GM12878 (cell line): ENCODE measurements around the gene CCDC149. TPM values are rescaled to one million over a fixed set of nuclear protein-coding genes. Genes with fewer than 3 reads are reported as not detected.

Source experiments
- ATAC-seq: fragments of 200-7000 bp; cut with Tn5 transposase; 3 replicates; pipeline ENCODE4 v1.9.1; 2020; ENCODE audit warnings: mild to moderate bottlenecking, moderate library complexity
- BruUV-seq: library from RNA; stranded (reverse); fragments of 400-500 nt; replicated peaks from 2 replicates; lab custom pipeline; 2021; lab: Mats Ljungman, UMichigan
- CTCF ChIA-PET: fragments of 300-600 bp; sonication (Branson Sonifier 250); formaldehyde crosslinking; extraction: SDS; loops from one replicate; lab custom pipeline; 2021; ENCODE audit warnings: inconsistent platforms; lab: Yijun Ruan, JAX
- POLR2A ChIA-PET: fragments of 350-600 bp; formaldehyde crosslinking; extraction: SDS; loops from one replicate; lab custom pipeline; 2021; ENCODE audit warnings: inconsistent platforms; lab: Charles Lee
- RAD21 ChIA-PET: fragments of 300-600 bp; sonication (Branson Sonifier 250); formaldehyde crosslinking; loops from one replicate; lab custom pipeline; 2023; ENCODE audit warnings: antibody characterized with exemption; ENCODE audit not compliant: unreplicated experiment; lab: Charles Lee
- SMC1A ChIA-PET: fragments of 300-600 bp; sonication (Branson Sonifier 250); formaldehyde crosslinking; loops from one replicate; lab custom pipeline; 2023; ENCODE audit not compliant: unreplicated experiment, uncharacterized antibody; lab: Charles Lee
- DNase-seq: peaks from one replicate; pipeline ENCODE4 v3.0.0-alpha.2; 2011; ENCODE audit warnings: low read depth, low spot score
- FAIRE-seq: peaks from 3 replicates; lab custom pipeline; 2011; peaks lifted over from hg19 to GRCh38; lab: Jason Lieb, UNC
- H2AFZ ChIP-seq: 2 replicates; pipeline ENCODE4 v1.6.0; 2011; ENCODE audit warnings: low read depth, low read length, control low read depth; ENCODE audit not compliant: control insufficient read depth
- H3K27ac ChIP-seq: 2 replicates; pipeline ENCODE4 v1.5.1; 2011; ENCODE audit warnings: control low read depth; ENCODE audit not compliant: control insufficient read depth, insufficient read depth
- H3K27me3 ChIP-seq, 2 experiments: replicated peaks in 1 of 2; 2 replicates each; pipeline versions ENCODE4 v1.6.0 to v1.6.1; 2011; ENCODE audit warnings: low read length in 1 of 2; ENCODE audit not compliant: control insufficient read depth in 2 of 2, insufficient read depth in 2 of 2
- H3K36me3 ChIP-seq, 2 experiments: 2 replicates each; pipeline ENCODE4 v1.5.1; 2011; ENCODE audit warnings: low read length in 1 of 2; ENCODE audit not compliant: control insufficient read depth in 2 of 2, insufficient read depth in 2 of 2
- H3K4me1 ChIP-seq: 2 replicates; pipeline ENCODE4 v1.6.1; 2011; ENCODE audit warnings: mild to moderate bottlenecking, low read length, moderate library complexity, mixed read lengths; ENCODE audit not compliant: control insufficient read depth, insufficient read depth
- H3K4me2 ChIP-seq: 2 replicates; pipeline ENCODE4 v1.6.0; 2011; ENCODE audit warnings: control low read depth; ENCODE audit not compliant: control insufficient read depth, insufficient read depth
- H3K4me3 ChIP-seq: fragments of 200-600 bp; sonication (generic); 2 replicates; pipeline ENCODE4 v1.5.1; 2016
- H3K79me2 ChIP-seq: 2 replicates; pipeline ENCODE4 v1.6.0; 2011; ENCODE audit warnings: low read length; ENCODE audit not compliant: control insufficient read depth, insufficient read depth
- H3K9ac ChIP-seq: 2 replicates; pipeline ENCODE4 v1.8.0; 2011; ENCODE audit warnings: low read length, control low read depth, mixed read lengths; ENCODE audit not compliant: control insufficient read depth, insufficient read depth
- H3K9me3 ChIP-seq: replicated peaks from 3 replicates; pipeline ENCODE4 v1.5.1; 2011; ENCODE audit warnings: mild to moderate bottlenecking, low read length; ENCODE audit not compliant: control insufficient read depth, insufficient read depth
- H4K20me1 ChIP-seq: 2 replicates; pipeline ENCODE4 v1.6.0; 2011; ENCODE audit not compliant: control insufficient read depth, insufficient read depth
- E4F1 ChIP-seq: fragments of 450-650 bp; IDR thresholded peaks from 2 replicates; pipeline ENCODE4 v1.6.1; 2018; ENCODE audit warnings: borderline replicate concordance, mild to moderate bottlenecking; ENCODE audit not compliant: partially characterized antibody
- GABPA ChIP-seq: IDR thresholded peaks from 2 replicates; pipeline ENCODE4 v1.6.1; 2014; ENCODE audit warnings: antibody characterized with exemption, low read depth, mild to moderate bottlenecking, inconsistent platforms
- NR2C1 ChIP-seq: fragments of 450-650 bp; IDR thresholded peaks from 2 replicates; pipeline ENCODE4 v1.6.1; 2017; ENCODE audit warnings: antibody characterized with exemption, mild to moderate bottlenecking, moderate library complexity
- PBX3 ChIP-seq: IDR thresholded peaks from 2 replicates; pipeline ENCODE4 v1.6.1; 2011; ENCODE audit warnings: mild to moderate bottlenecking, low read depth, low read length, moderate library complexity; ENCODE audit not compliant: insufficient replicate concordance
- ZNF24 ChIP-seq: fragments of 450-650 bp; IDR thresholded peaks from 2 replicates; pipeline ENCODE4 v1.6.1; 2017; ENCODE audit warnings: antibody characterized with exemption, mild to moderate bottlenecking
- WGBS: methylation state at CpG from one replicate; pipeline ENCODE4 v1.1.6; 2016; ENCODE audit warnings: low lambda C conversion rate; ENCODE audit not compliant: insufficient replicate concordance, insufficient coverage; ENCODE audit errors: missing lambda C conversion rate; 5-methylcytosine and 5-hydroxymethylcytosine counted together
- in situ Hi-C: fragments of 300-500 bp; cut with MboI; formaldehyde crosslinking; loops from 9 replicates; pipeline ENCODE4 v1.14.3; 2018; ENCODE audit warnings: mixed read lengths
- intact Hi-C: fragments of 100-400 bp; cut with micrococcal nuclease; formaldehyde crosslinking; loops from one replicate; pipeline ENCODE4 v1.14.2; 2022; ENCODE audit not compliant: unreplicated experiment
- polyA plus RNA-seq, 11 experiments: library from polyadenylated mRNA; depleted of rRNA in 4 of 11; unstranded in 6 of 11; stranded (reverse) in 5 of 11; fragments of >200 nt; fragmentation: Nextera tagmentation in 4 of 11; fragmentation: Illumina TruSeq in 1 of 11; extraction: Ambion mirVana in 4 of 11; extraction: Trizol in 1 of 11; gene quantifications; 1 replicate in 1 of 11; 2 replicates in 10 of 11; pipeline versions ENCODE4 v1.2.1 to v1.2.3, GENCODE V29; 2011 to 2016; ENCODE audit warnings: inconsistent platforms in 2 of 11, missing spikeins in 2 of 11, low read depth in 1 of 11
- total RNA-seq, 4 experiments: library from RNA; depleted of rRNA in 3 of 4; stranded (reverse); fragments of >200 nt in 3 of 4; fragmentation: Illumina TruSeq in 1 of 4; extraction: Trizol in 1 of 4; gene quantifications; 2 replicates each; pipeline versions ENCODE4 v1.2.1 to v1.2.3, GENCODE V29; 2013 to 2021

Gene CCDC149
- total and polyA plus RNA-seq, 10 of the 15 experiments (the other 5 are each of a cell fraction or from before 2014, with no cell fraction given), result 0.03 to 0.04 (median 0.04) TPM; not detected in 7

- POLR2A ChIA-PET, result no interaction called here
- in situ Hi-C loops, result no loop called here
- no peaks in the 10 kb centered on the region for H4K20me1 ChIP-seq
- H3K9ac ChIP-seq, result no peak overlapping the region
- DNase-seq, result no peak
- no peaks in the 10 kb centered on the region for H3K36me3 ChIP-seq
- no peak for ATAC-seq
- H3K27me3 ChIP-seq, result no peaks in the 10 kb centered on the region
- no peak for FAIRE-seq
- TF ChIP-seq NR2C1 (no peak), E4F1 (no peak), PBX3 (no peak), ZNF24 (no peak), GABPA (no peak)
- RAD21 ChIA-PET, result no interaction called here
- H2AFZ ChIP-seq, result no peak overlapping the region
- 76% methylated on average over 6 of the region's 6 CpGs for WGBS
- no TSS peak for BruUV-seq
- CTCF ChIA-PET, result no interaction called here
- no peak overlapping the region for H3K4me2 ChIP-seq
- SMC1A ChIA-PET, result no interaction called here
- no peaks in the 10 kb centered on the region for H3K4me1 ChIP-seq
- H3K79me2 ChIP-seq, result no peaks in the 10 kb centered on the region
- H3K9me3 ChIP-seq, result no peaks in the 10 kb centered on the region; the same call in 2 of the 3 replicates
- no peak overlapping the region for H3K27ac ChIP-seq
- no peak overlapping the region for H3K4me3 ChIP-seq
- intact Hi-C loops, result no loop called here
These were observed 8.6 kb upstream of the CCDC149 start for GRCh38 chr4:24921491-24921890.
